GM18520 (cell line): ENCODE results near the gene HDAC9.

Experiments used
- ATAC-seq: cut with Tn5 transposase; IDR thresholded peaks from one replicate; pipeline ENCODE4 v1.9.1; 2021; ENCODE audit not compliant: unreplicated experiment

Gene HDAC9

DNA sequence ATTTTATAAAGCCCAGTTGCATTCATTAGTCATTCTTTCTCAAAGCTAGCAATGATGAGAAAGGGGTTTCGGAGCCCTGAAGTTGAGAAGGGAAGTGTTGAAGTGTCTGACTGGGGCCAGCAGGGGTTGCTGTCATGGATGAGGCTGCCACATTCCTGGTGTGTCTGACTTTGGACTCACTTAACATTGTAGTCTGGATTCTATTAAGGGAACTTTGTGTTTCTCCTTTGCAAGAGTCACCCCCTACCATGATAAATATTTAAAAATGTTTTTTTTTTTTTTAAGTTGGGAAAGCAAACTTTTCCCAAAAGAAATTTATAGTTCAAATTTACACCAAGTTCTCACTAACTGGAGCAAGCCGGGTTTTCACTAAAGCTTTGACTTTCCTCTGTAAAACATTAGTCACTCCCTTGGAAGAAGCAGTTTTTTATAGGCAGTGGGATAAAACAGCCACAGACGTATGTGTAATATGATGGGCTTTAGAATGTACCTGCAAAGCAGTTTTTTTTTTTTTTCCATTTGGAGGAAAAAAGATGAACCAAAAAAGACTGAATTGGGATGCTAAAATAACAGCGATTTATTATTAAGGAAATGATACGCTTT lies 378.3 kb downstream of the HDAC9 start:
- no peak for ATAC-seq

DNA sequence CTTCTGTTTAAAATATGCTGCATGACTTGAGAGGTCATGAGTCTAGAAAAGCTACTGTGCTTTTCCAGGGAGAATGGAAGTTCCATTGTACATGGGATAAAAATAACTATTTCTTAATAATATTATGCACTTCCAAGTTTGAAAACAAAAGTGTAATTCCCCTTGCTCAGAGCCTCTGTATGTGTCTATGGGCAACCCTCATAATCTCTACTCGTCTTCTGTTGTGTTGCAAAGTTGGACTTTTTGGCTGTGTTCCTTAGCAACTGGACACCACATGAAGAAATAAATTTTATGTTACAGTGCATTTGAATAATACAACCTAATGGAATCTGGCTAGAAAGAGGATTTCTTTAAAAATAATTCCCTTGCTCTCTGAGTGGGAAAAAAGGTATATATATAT lies 379.3 kb downstream of the HDAC9 start:
- no peak for ATAC-seq

DNA sequence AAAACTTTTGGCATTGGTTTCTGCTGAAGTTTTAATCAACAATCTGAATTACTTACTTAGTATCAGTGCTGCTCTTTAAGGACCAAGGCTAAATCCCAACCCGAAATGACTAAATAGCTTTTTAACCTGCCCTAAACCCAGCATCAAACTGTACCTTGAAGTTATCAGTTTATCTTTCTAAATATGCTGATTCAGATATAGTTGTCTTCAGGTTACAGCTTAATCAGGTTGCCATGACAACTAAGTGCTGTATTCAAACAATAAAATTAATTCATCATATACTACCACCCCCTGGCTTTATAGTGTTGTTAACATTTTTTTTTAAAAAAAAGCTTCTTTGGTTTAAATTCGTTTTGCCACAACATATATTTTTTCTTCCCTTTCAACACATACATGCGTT lies 382.3 kb downstream of the HDAC9 start:
- ATAC-seq, result no peak

DNA sequence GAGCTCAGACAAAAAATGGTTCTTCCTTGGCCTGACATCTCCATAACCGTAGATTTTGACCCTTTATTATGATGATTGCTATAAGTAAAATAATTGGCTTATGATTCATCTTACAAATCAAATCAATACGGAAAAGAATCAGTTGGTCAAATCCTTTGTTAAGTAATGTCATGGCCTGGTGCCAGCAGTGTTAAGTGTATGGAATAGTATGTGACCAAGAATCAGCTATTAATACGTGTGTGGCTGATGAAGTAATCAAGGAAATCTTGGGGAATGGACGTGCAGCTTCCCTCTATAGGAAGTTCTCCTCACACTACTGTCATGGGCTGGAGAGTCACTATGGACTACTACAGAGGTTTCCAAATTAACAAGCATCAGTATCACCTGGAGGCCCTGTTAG lies 391.3 kb downstream of the HDAC9 start:
- no peak for ATAC-seq

DNA sequence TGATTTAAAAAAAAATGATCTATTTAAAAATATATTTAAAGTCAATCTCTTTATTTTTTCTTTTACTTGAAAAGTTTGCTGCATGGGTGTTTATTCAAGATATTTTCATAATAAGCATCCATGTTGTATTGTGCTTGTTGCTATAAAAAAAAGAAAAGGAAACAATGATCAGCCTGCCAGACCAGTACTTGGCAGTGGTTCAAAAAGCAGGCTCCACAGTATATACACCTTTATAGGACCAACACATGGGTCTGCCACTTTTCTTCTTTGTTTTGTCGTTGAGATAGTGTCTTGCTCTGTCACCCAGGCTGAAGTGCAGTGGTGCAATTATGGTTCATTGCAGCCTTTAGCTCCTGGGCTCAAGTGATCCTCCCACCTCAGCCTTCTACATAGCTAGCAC lies 393.9 kb downstream of the HDAC9 start:
- ATAC-seq, result no peak

DNA sequence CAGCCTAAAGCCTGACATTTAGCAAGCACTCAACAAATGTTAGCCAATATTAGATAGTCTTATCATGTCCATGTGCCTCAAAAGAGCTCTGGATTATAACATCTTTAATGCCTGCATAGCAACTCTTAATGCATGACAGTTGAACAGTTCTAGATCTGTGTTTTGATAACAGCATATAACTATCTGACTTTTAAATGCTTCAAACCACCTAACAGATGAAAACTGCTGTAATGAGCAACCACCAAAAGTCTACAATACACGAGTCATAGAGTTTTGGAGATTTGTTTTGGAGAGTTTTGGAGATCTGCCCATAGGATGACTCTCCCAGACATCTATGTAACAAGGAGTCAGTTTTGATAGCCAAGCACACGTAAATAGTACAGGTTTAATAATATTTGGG lies 394.6 kb downstream of the HDAC9 start:
- no peak for ATAC-seq

DNA sequence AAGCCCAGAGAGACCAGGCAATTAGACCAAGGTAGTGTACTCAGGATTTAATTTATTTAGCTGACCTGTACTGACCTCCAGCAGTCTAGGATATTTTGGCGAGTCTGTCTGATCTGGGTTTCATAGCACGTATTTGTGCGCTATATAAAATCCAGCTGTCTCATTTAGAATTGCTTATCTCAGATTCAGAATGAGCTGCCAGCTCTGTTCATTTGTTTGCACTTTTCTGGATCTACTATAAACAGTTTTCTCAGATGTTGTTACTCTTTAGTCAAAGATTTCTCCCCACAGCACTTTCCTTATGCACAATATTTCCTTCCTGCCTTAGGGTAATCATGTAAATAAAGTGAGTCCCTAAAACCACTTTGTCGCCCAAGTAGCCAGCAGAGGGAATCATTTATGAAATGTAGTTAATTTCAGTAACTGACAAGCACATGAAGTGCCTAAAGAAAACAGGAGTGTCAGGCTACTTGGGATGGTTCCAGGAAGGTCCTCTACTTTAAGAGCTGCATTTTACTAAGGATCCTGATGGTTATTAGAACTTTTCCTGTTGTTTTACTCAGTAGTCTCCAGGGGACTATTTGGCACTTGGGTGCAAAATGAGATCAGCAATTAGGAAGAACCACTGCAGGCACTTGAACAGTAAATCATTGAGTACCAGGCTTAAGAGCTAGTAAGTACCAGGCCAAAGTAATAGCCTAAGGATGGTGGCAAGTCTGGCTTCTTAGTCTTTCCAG lies 395.5 kb downstream of the HDAC9 start:
- no peak for ATAC-seq

DNA sequence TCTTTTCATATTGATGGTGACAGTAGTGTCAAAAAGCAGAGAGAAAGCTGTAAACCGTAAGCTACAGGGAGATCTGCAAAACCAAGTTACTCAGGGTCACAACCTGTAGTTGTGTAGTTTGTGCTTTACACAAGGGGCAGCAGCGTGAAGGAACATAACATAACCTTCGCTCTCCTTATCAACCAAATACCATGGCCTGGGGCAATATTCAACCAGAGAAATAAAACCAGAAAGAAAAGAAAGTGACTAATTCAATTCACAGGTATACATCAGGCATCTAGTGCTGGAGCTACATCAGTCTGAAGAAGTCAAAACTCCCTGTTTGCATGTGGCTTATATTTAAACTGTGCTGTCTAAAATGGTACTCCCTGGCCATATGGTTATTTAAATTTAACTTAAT lies 397.6 kb downstream of the HDAC9 start:
- ATAC-seq, result no peak

DNA sequence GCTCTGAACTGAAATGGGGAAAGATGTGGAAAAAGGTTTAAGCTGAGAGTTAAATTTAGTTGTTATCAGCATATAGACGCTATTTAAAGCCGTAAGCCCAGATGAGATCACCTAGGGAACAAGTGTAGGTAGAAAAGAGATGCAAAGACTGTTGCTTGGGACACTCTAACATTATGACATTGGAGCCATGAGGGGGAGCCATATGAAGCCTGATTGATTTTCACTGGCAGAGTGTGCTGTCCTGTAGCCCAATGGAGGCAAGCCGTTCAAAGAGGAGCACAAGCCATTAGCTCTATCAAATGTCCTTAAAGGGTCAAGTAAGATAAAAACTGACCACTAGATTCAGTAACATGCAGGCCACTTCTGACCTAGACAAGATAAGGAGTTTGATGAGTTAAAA lies 398.6 kb downstream of the HDAC9 start:
- no peak for ATAC-seq

DNA sequence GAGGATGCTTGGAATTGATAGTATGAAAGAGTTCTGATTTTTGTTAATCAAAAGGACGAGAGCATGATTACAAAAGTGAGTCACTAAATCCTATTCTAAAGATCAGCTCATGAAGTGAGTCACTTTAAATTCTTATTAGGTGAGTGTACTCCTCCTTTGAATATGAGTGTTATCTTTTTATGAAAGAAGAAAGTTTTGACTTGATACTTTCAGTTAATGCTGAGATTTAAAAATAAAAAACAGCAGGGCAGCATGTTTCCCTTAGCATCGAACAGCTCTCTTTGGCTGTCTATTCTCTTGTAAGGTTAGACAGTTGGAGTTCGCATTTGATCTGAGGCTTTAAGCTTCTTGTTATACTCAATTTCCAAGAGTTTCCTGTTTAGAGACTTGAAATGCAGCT lies 399.9 kb downstream of the HDAC9 start:
- no peak for ATAC-seq

DNA sequence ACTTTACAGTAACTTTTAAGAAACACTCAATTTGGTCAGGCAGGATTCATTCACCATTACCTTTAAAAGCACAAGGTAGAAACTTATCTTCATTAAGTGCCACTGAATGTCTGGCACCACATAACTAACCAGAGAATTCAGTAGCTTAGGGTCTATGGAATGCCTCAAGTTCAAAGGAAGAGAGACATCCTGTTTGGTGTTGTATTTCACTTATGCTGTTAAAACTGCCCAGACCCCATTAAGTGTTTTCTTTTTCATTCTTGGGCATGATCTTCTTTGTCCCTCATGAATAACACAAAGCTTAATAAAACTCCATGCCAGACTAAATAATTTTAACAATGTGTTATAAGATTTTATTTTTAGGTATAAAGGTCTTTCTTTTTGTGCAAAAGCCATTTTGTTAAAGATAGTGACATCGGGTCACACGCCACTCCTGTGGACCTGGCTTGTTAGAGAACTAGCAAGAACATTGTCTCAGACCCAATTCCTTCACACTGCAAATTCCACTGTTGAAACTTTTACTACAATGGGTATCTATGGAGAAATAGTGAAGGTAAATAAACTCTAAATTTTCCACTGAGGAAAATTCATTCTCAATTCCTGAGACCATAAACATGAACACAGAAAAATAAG lies 400.9 kb downstream of the HDAC9 start:
- no peak for ATAC-seq

DNA sequence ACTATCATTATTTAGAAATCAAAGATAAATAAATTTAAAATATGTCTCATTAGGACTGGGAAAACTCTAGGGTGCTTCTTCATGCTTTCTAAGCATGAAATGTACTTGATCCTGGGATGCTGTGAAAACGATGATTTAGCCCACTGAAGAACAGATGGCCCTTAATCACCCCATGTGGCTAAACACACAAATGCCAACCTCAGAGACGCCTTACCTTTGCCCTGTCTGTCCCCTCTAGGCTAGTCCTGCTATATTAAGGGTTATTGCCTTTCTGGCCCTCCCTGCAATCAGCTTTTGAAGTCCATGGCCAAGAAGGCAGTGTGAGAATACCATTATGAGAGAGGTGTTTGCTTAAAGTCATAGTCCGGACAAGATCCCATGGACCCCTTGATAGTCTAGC lies 404.7 kb downstream of the HDAC9 start:
- ATAC-seq, result no peak

DNA sequence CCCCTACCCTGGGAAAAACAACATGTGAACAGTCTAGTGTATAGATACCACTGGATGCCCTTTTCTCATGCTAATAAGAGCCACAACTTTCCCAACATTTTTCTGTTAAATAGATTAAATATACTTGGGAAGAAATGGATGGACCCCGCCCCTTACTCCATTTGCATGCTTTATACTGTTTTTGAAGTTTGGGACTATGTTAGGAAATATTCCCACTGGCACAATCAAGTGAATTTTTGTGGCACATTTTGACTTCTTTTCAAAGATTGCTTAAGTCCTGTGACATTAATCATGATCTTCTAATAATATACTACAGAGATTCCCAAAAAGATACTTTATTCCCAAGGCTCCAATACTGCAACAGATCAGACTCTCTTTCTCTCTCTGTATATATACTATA lies 405.3 kb downstream of the HDAC9 start:
- no peak for ATAC-seq

DNA sequence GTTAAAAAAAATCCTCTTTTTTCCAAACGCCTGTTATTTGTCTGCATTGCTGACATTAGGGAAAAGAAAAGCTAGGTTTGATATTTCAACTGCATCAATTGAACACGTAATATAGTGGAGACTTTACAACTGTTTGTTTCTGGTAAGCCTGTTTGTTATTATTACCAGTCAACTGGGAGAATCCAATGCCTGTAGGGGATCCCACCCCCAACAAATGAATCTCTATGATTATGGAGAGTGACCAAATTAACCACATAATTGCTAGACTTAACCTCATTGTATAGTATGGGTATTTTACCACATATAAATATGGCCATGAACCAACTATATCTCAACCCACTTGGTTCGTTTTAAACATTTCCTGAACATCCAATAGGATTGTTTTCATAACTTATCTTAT lies 405.8 kb downstream of the HDAC9 start:
- ATAC-seq, result no peak

DNA sequence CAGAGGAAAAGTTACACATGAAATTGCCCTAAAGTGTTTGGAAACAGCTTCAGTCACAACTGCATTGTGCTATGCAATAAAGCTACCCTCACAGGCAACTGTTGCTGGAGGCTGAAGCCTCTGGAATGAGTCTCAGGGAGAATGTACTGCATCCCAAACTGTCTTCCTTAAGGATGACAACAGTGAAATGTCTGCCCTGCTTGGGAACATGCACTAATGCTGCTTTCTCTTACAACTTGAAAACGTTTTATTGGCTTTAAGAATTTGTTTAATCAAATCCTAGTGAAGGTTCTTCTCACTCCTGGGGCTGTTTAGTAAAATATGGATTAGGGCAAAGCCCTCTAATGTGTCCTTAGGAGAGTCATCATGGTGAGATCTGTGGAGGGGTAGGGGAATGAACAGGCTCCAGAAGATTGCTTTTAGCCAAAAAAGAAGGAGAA lies 406.5 kb downstream of the HDAC9 start:
- ATAC-seq, result no peak

DNA sequence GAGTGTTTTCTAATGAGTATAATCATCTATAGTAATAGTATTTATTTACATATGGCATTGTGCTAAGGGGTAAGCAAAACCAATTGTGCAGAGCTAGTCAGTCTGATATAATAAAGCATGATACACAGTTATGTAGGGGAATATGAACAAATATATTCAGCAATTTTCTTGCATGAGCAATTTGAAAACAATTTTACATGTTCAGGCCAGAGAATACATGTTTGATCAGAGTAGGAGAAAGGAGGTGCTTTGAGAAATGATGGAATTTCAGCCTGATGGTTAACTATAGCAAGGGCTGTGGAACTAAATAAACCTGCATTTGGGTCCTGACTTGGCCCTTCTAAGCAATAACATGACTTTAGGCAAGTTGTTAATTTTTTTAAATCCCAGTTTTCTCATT lies 407.3 kb downstream of the HDAC9 start:
- no peak for ATAC-seq

DNA sequence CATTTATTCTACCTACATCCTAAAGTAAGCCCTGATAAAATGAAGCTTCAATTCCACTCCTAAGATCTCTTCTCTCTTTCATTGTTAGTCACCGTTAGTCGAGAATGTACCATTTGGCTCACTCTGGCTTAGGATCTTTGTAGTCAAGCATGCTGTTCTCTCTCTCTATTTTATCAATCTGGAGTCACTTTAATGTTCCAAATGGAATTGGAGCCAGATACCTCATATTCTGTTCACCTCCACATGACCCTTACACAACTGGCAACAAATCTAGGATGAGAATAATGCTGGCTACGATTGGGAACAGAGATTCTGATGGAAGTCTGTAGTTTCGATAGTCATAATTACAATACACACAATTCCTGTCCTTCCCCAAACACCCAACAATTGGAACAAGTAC lies 408.1 kb downstream of the HDAC9 start:
- ATAC-seq, result no peak

DNA sequence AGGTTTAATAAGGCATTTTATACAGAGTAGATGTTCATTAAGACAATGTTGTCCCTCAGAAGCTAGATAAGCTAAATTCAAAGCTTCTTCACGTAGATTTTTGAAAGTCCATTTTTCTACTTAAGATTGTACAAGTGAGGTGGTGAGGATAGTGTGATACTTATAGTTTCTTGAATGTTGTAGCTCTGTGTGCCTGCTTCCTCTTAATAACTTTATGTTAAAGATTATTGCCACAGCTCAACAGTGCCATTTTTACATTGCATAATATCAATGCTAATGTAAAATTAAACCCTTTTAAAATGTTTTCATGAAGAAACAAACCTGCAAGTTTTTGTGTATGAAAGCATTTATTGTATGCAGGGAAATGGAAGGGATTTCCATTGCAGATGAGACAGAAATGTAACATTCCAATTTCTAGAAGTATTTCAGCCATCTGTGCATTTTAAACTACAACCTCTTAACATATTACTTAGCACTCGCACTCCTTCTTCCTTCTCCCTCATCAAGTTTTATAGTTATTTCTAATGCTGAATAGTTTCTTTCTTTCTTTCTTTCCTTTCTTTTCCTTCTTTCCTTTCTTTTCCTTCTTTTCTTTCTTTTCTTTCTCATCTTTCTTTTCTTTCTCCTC lies 409.9 kb downstream of the HDAC9 start:
- no peak for ATAC-seq

DNA sequence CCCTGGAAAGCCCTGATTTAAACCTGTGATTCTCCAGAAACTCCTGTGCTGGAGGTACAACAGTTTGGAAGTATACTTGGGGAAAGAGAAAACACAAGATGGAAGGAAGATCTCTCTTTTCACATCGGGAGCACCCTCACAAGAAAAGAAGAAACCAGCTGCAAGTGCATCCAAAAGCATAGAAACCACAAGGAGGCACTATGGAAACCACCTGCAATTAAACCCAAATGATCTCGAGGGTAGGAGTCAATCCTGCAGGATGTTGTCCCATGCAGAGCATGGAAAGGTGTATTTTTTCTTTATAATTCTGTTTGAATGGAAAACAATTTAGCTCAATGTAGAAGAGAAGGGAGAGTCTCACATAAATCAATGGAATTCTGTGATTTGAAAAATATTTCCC lies 411.4 kb downstream of the HDAC9 start:
- no peak for ATAC-seq

DNA sequence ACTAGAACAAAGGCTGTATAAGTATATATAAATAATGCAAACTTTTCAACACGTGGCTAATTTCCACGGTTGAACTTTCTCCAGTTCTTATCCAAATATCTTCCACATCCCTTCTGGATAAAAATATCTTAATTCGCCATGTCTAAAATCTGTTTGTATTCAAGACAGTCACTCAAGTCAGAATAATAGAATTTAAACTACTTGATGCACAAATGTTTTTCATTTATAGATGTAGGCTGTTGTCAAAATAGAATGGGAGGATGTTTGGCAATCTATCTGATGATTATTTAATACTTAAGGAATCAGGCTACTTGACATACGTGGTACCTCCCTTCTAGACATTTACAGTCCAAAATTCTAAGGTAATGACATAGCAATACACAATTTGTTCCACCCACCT lies 417.6 kb downstream of the HDAC9 start:
- ATAC-seq, result no peak

DNA sequence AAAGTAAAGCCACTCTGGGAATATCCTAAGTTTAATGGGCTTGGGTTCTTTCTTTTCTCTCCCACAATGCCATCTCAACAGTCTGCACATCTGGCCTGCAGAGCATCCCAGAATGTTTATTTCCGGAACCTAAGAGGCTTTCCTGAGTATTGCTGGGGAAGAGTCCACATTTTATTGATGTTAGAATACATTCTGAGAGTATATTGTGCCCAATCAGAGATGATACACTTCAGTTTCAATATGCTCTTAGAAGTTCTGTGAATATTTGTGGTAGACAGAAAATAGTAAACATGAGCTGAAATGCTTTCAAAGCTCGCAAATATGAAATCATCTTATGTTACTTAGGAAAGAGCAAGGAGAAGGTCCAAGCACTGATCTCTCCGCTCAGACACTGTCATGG lies 421.3 kb downstream of the HDAC9 start:
- ATAC-seq, result no peak

DNA sequence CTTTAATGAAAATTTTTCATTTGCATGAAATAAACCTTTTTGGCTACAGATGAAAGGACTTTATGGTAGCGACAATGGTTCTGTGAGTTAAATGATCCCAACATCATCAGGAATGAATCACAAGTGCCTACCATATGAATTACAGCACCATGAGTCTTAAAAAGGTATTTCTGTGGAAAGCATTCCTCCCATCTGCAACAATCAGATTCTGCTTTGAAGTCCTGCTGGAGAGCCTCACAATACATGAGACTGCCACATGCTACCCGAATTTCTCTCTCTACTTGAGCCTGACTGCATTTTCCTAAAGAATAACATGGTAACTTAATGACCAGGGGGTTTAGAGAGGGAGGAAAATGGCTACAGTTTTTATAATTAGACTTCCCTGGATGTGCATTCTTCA lies 431.6 kb downstream of the HDAC9 start:
- no peak for ATAC-seq
